ENCODE measurements around the gene TLCD1.

- TF ChIP-seq POLR2A (IDR thresholded peaks at IDR 0.05) (no peak), CTCF (IDR thresholded peaks at IDR 0.05) (no peak), EP300 (IDR thresholded peaks at IDR 0.05) (no peak)
These were observed 15.6 kb upstream of the TLCD1 start for GRCh38 chr17:28741358-28742349.
